ENCODE measurements around the gene CLRN3.

GRCh38 chr10:127892743-127893142, at the start of gene CLRN3:
- TF ChIP-seq CTCF (IDR thresholded peaks at IDR 0.05 in 2 of 3, conservative IDR thresholded peaks at IDR 0.05 in 1 of 3; ENCODE audit: insufficient read depth in 2 of 3, low read depth in 1 of 3, low read length in 3 of 3) (no peak), CHD2 (IDR thresholded peaks at IDR 0.05; ENCODE audit: low read depth, low read length) (no peak), KDM1A (IDR thresholded peaks at IDR 0.05) (no peak), ZC3H8 (IDR thresholded peaks at IDR 0.05) (no peak), NFIC (IDR thresholded peaks at IDR 0.05) (no peak), RAD21 (CRISPR knock-in tag; conservative IDR thresholded peaks at IDR 0.05 in 1 of 2, IDR thresholded peaks at IDR 0.05 in 1 of 2) (no peak), SMAD1 (IDR thresholded peaks at IDR 0.05; ENCODE audit: low read depth, low read length, partially characterized antibody) (no peak)
